ENCODE measurements around the gene LCP1.

LCP1 gene

GRCh38 chr13:46126552-46127357, 55.2 kb downstream of the LCP1 start:
- no peaks in the 10 kb centered on the region for H3K4me1 ChIP-seq (ENCODE audit: insufficient read depth, low read length)
- H3K9me3 ChIP-seq (ENCODE audit: insufficient read depth, low read depth, low read length): no peaks in the 10 kb centered on the region
- no peaks in the 10 kb centered on the region for H3K27me3 ChIP-seq (ENCODE audit: insufficient read depth, low read length)
- 59% methylated on average over 5 of the region's 6 CpGs for WGBS
- no peak overlapping the region for H3K9ac ChIP-seq (ENCODE audit: low read depth, low read length)
- H3K4me3 ChIP-seq (ENCODE audit: low read length): no peak overlapping the region
- H3K27ac ChIP-seq (ENCODE audit: low read depth, low read length): no peak overlapping the region
- H3K36me3 ChIP-seq (ENCODE audit: insufficient read depth, low read length): no peaks in the 10 kb centered on the region

- H3K27me3 ChIP-seq (ENCODE audit: insufficient read depth, low read length): no peaks in the 10 kb centered on the region
- H3K9ac ChIP-seq (ENCODE audit: low read depth, low read length): no peak overlapping the region
- H3K4me3 ChIP-seq (ENCODE audit: low read length): no peak overlapping the region
- H3K27ac ChIP-seq (ENCODE audit: low read depth, low read length): no peak overlapping the region
- no peaks in the 10 kb centered on the region for H3K9me3 ChIP-seq (ENCODE audit: insufficient read depth, low read depth, low read length)
- no peaks in the 10 kb centered on the region for H3K36me3 ChIP-seq (ENCODE audit: insufficient read depth, low read length)
- 75% methylated on average over 1 of the region's 2 CpGs for WGBS
- no peaks in the 10 kb centered on the region for H3K4me1 ChIP-seq (ENCODE audit: insufficient read depth, low read length)
These were observed 55.9 kb downstream of the LCP1 start for GRCh38 chr13:46126056-46126455.

- Histone ChIP-seq H3K27ac (ENCODE audit: low read depth, low read length) (no peak overlapping the region), H3K9me3 (ENCODE audit: insufficient read depth, low read depth, low read length) (no peaks in the 10 kb centered on the region), H3K36me3 (ENCODE audit: insufficient read depth, low read length) (no peaks in the 10 kb centered on the region), H3K4me3 (ENCODE audit: low read length) (no peak overlapping the region), H3K4me1 (ENCODE audit: insufficient read depth, low read length) (peaks cover 1% of the 10 kb centered on the region; the same call in 1 of the 2 replicates), H3K27me3 (ENCODE audit: insufficient read depth, low read length) (no peaks in the 10 kb centered on the region), H3K9ac (ENCODE audit: low read depth, low read length) (no peak overlapping the region)
- WGBS: 95% methylated on average over 10 of the region's 11 CpGs
These were observed 56.7 kb downstream of the LCP1 start for GRCh38 chr13:46124967-46125933.

- H3K27me3 ChIP-seq (ENCODE audit: insufficient read depth, low read length): no peaks in the 10 kb centered on the region
- WGBS: 94% methylated on average over 10 of the region's 10 CpGs
- H3K4me1 ChIP-seq (ENCODE audit: insufficient read depth, low read length): peaks cover 8% of the 10 kb centered on the region; the same call in 1 of the 2 replicates
- H3K27ac ChIP-seq (ENCODE audit: low read depth, low read length): no peak overlapping the region
- H3K36me3 ChIP-seq (ENCODE audit: insufficient read depth, low read length): no peaks in the 10 kb centered on the region
- H3K9ac ChIP-seq (ENCODE audit: low read depth, low read length): no peak overlapping the region
- H3K9me3 ChIP-seq (ENCODE audit: insufficient read depth, low read depth, low read length): no peaks in the 10 kb centered on the region
- H3K4me3 ChIP-seq (ENCODE audit: low read length): no peak overlapping the region
These were observed 57.4 kb downstream of the LCP1 start for GRCh38 chr13:46124531-46124966.

- Histone ChIP-seq H3K4me3 (ENCODE audit: low read length) (no peak overlapping the region), H3K9ac (ENCODE audit: low read depth, low read length) (no peak overlapping the region), H3K9me3 (ENCODE audit: insufficient read depth, low read depth, low read length) (0 out of 2 replicates have a peak, but pooled peaks cover 3% of the 10 kb centered on the region), H3K27me3 (ENCODE audit: insufficient read depth, low read length) (no peaks in the 10 kb centered on the region), H3K36me3 (ENCODE audit: insufficient read depth, low read length) (no peaks in the 10 kb centered on the region), H3K27ac (ENCODE audit: low read depth, low read length) (no peak overlapping the region), H3K4me1 (ENCODE audit: insufficient read depth, low read length) (peaks cover 10% of the 10 kb centered on the region; the same call in 1 of the 2 replicates)
- WGBS: 93% methylated on average over 6 of the region's 7 CpGs
These were observed 59.7 kb downstream of the LCP1 start for GRCh38 chr13:46122304-46122703.

GRCh38 chr13:46121597-46122163, 60.3 kb downstream of the LCP1 start:
- 76% methylated on average over 4 of the region's 4 CpGs for WGBS
- Histone ChIP-seq H3K27ac (ENCODE audit: low read depth, low read length) (no peak overlapping the region), H3K36me3 (ENCODE audit: insufficient read depth, low read length) (no peaks in the 10 kb centered on the region), H3K9me3 (ENCODE audit: insufficient read depth, low read depth, low read length) (0 out of 2 replicates have a peak, but pooled peaks cover 3% of the 10 kb centered on the region), H3K9ac (ENCODE audit: low read depth, low read length) (no peak overlapping the region), H3K4me3 (ENCODE audit: low read length) (no peak overlapping the region), H3K27me3 (ENCODE audit: insufficient read depth, low read length) (no peaks in the 10 kb centered on the region), H3K4me1 (ENCODE audit: insufficient read depth, low read length) (peaks cover 10% of the 10 kb centered on the region; the same call in 1 of the 2 replicates)

- Histone ChIP-seq H3K9me3 (ENCODE audit: insufficient read depth, low read depth, low read length) (0 out of 2 replicates have a peak, but pooled peaks cover 3% of the 10 kb centered on the region), H3K27ac (ENCODE audit: low read depth, low read length) (no peak overlapping the region), H3K36me3 (ENCODE audit: insufficient read depth, low read length) (no peaks in the 10 kb centered on the region), H3K4me3 (ENCODE audit: low read length) (no peak overlapping the region), H3K9ac (ENCODE audit: low read depth, low read length) (no peak overlapping the region), H3K4me1 (ENCODE audit: insufficient read depth, low read length) (peaks cover 10% of the 10 kb centered on the region; the same call in 1 of the 2 replicates), H3K27me3 (ENCODE audit: insufficient read depth, low read length) (no peaks in the 10 kb centered on the region)
- 95% methylated on average over 2 of the region's 2 CpGs for WGBS
These were observed 60.9 kb downstream of the LCP1 start for GRCh38 chr13:46121033-46121432.

GRCh38 chr13:46119883-46120614, 61.9 kb downstream of the LCP1 start:
- Histone ChIP-seq H3K27me3 (ENCODE audit: insufficient read depth, low read length) (no peaks in the 10 kb centered on the region), H3K36me3 (ENCODE audit: insufficient read depth, low read length) (no peaks in the 10 kb centered on the region), H3K27ac (ENCODE audit: low read depth, low read length) (no peak overlapping the region), H3K4me1 (ENCODE audit: insufficient read depth, low read length) (peaks cover 10% of the 10 kb centered on the region; the same call in 1 of the 2 replicates), H3K9ac (ENCODE audit: low read depth, low read length) (no peak overlapping the region), H3K4me3 (ENCODE audit: low read length) (no peak overlapping the region), H3K9me3 (ENCODE audit: insufficient read depth, low read depth, low read length) (0 out of 2 replicates have a peak, but pooled peaks cover 3% of the 10 kb centered on the region)
- WGBS: 63% methylated on average over 6 of the region's 6 CpGs

GRCh38 chr13:46116653-46117502, 65.1 kb downstream of the LCP1 start:
- H3K27me3 ChIP-seq (ENCODE audit: insufficient read depth, low read length): no peaks in the 10 kb centered on the region
- 0 out of 2 replicates have a peak, but pooled peaks cover 3% of the 10 kb centered on the region for H3K9me3 ChIP-seq (ENCODE audit: insufficient read depth, low read depth, low read length)
- H3K4me1 ChIP-seq (ENCODE audit: insufficient read depth, low read length): peaks cover 10% of the 10 kb centered on the region; the same call in 1 of the 2 replicates
- no peaks in the 10 kb centered on the region for H3K36me3 ChIP-seq (ENCODE audit: insufficient read depth, low read length)
- 95% methylated on average over 3 of the region's 4 CpGs for WGBS
- H3K27ac ChIP-seq (ENCODE audit: low read depth, low read length): no peak overlapping the region
- no peak overlapping the region for H3K9ac ChIP-seq (ENCODE audit: low read depth, low read length)
- H3K4me3 ChIP-seq (ENCODE audit: low read length): no peak overlapping the region

All from HUES64 (cell line).